GM18520 (cell line): ENCODE results near the gene AVPR1B.
"Not testable (repeated sequence)": the region's sequence is repeated elsewhere in the genome, so short reads cannot be mapped to it uniquely, and the experiment has no call there.

Experiments used
- ATAC-seq: cut with Tn5 transposase; IDR thresholded peaks from one replicate; pipeline ENCODE4 v1.9.1; 2021; ENCODE audit not compliant: unreplicated experiment

AVPR1B gene

DNA sequence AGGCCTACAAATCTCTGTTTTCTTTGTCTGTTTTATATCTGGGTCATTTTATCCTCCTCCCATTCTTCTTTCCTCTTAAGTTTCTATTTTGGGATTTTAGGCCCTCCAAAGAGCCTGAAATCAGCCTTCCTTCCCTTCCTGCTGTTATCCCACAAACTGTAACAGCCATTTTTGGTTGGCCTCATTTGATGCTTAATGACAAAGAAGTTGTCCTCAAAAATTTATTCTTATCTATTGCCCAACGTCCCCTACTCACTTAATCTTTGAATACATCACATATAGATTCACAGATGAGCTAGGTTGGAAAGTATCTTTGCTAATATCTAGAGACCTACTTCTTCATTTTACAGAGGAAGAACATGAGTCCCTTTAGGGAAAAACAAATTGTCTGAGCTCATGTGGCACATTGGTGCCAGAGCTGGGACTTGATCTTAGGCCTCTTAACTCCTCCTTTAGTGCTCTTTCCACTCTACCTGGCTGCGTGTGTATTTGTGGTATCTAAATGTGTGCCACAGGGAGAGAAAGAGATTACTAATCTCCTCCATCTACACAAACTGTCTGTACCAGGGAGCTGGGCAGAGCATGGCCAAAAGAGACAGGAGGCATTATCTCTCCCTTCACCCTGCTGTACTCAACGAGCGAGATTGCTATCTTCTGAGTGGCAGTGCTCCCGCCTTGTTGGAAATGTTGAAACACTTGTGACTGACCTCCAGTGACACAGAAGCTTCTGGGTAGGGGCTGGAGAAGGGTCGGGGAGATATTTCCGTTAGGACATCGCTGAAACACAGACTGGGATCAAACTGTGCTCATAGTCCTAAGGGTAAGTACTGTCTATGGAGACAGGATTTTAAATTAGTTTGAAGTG lies 34.1 kb downstream of the AVPR1B start:
- ATAC-seq = no peak

DNA sequence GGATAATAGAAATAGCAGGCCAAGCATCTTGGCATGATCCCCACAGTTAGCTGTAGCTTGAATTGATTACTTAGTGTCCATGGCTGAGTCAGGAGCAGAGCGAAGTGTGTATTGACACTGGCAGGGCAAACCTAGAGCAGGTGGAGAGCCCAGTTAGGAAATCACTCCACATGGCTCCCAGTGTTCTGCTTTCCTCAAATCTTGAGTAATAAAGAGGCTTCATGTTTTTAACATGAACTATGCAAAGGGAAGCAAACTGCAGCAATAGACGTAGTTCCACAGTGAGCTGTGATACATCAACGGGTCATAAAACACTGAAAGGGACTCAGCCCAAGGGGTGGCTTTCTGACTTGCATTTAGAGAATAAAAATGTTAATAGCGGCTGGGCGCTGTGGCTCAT lies 35.3 kb downstream of the AVPR1B start:
- no peak for ATAC-seq

DNA sequence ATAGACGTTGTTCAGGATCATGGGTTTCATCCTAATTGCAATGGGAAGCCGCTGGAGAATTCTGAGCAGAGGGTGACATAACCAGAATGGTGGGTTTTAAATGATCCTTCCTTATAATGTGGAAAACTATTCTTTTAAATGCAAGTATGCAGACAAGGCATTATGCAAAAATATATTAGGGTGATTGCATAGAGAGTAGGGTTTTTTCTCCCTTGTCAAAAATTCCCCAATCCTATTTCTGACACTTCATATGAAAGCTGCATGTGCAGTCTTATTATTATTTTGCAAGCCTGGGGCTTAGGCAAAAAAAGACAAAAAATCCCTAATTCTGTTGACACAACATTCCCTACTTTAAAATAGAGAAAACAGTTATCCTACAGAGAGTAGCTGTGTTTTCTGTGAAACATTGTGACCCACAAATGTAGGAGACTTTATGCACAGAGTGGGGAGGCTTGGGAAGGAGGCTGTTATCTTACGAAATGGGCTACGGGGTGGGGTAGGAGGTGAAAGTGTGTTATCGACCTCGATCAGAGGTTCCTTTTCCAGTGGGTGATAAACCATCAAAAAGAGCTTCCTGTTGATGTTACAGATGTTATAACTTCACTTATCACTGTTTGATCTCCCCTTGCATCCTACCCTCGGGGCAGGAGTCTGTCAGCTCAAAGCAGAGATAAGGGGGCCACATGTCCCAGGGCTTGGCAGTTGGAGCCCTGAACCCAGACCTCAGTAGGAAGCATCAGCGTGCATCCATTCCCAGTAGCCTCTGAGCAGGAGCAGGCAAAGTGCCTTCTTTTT lies 37.0 kb downstream of the AVPR1B start:
- no peak for ATAC-seq

- no peak for ATAC-seq
Observed at GRCh38 chr1:206079135-206079534, 38.1 kb downstream of the AVPR1B start.

GRCh38 chr1:206075786-206076755 lies 41.1 kb downstream of the AVPR1B start:
- ATAC-seq = no peak

DNA sequence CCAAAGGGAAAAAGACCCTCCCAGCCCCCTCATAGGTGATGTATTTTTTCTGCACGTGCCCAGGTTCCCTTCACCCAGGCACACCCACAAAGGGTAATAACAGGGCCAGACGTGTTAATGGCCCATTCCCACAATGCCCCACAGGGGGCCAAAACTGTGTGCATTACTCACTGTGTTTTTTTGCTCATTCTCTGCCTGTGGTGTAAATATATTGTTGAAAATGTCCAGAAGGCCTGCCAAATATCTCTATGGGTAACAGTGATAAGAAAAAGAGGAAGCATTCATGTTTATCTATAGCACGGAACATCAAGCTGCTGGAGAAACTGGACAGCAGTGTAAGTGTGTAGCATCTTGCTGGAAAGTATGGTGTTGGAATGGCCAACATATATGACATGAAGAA lies 42.3 kb downstream of the AVPR1B start:
- no peak for ATAC-seq

GRCh38 chr1:206070627-206071304 lies 46.4 kb downstream of the AVPR1B start:
- ATAC-seq = no peak

- ATAC-seq = no peak
Observed at GRCh38 chr1:206068314-206068713, 48.9 kb downstream of the AVPR1B start.

DNA sequence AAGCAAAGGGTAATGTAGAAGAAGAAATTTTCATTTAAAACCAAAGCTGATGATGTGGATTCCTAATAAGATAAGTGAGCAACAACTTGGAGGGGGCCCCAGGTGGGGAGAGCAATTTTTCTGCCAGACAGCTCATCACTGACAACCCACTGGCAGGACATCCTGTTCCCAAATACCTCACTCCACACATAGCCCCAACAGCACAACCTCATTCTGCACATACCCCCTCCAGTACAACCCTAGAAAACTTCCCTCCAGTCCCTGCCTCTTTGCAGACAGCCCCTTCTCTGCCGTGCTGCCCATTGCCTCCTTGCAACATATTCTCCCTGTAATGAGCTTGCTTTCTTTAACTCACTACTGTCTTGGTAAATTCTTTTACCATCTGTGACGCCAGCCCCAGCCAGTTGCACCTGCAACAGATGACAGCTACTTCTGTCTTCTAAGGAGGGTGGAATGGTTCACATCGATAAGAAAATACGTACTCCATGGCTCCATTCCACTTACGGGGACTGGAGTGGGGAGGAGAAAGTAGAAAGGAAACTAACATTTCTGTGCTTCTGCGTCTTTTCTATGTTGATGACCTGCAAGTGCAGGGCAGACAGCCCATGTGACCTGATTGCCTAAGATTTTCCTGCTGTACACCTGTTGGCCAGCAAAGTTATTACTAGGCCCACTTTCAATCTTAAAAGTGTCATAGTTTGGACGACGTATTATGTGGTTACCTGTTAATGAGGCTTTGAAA lies 49.5 kb downstream of the AVPR1B start:
- ATAC-seq = no peak

GRCh38 chr1:206066479-206067171 lies 50.6 kb downstream of the AVPR1B start:
- ATAC-seq = peak; percentile 78

DNA sequence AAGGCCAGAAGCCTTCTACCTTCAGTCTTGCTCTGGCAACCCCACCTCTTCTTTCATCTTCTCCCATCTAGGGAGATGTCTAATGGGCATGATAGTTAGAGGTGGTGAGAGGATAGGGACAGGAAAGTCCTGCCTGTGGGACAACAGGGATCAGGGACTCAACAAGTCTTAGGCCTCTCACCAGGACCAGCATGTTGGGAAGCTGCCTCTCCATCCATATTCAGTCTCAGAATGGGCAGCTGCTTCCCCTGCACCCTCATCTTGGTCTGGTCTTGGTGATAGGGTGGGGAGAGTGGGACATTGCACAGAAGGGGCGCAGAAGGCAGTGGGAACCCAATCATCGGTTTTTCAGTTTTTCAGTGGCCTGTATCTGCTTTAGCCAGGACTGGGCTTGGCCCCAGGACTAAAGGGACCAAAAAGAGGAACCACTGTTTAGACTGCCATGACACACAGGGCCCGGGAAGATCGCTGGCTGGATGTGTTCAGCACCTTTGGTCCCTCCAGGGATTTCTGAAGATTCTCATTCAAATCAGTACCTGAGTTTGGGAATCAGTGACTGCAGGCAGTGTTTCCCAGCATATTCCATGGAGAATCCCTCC lies 51.5 kb downstream of the AVPR1B start:
- ATAC-seq = no peak

DNA sequence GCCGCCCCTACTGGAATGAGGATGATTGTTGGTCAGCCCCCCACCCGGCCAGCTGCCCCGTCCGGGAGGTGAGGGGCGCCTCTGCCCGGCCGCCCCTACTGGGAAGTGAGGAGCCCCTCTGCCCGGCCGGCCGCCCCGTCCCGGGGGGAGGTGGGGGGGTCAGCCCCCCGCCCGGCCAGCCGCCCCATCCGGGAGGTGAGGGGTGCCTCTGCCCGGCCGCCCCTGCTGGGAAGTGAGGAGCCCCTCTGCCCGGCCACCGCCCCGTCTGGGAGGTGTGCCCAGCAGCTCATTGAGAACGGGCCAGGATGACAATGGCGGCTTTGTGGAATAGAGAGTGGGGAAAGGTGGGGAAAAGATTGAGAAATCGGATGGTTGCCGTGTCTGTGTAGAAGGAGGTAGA lies 52.7 kb downstream of the AVPR1B start:
- ATAC-seq = not testable (repeated sequence)

- ATAC-seq = not testable (repeated sequence)
Observed at GRCh38 chr1:206064001-206064400, 53.2 kb downstream of the AVPR1B start.

DNA sequence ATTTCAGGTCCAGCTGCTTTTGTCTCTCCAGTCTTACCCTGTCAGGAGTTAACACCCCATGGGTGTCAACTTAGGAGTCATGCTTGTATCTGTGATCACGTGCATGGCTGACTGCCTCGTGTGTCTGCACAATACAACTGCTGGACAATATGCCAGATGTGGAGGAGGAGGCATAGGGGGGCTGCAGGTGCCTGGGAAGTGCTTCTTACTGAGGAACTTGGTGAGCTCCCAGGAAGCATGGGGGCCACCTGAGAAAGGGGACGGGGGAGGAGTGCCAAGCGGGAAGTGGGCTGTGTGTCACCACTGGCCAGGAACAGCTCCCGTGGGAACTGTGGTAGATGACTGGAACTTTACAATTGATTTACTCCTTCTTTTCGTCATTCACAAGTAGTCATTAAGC lies 54.7 kb downstream of the AVPR1B start:
- no peak for ATAC-seq

DNA sequence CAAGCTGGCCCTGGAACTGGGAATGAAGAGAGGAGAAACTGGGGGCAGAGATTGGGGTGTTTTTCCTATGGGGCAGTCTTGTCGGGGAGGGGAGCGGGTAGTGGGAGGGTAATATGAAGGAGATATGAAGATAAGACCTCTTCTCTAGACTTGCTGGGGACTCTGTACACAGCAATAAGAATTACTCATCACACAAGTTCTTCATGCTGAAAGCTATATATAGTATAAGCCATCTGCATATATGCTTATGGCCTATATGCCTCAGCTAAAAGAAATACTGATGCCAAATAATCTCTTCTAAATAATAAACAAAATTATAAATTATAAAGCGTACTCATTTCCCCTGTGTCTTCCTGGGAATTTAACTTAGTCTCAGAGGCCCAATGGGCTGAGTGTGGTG lies 56.3 kb downstream of the AVPR1B start:
- no peak for ATAC-seq
